Keratinocyte (primary cell): ENCODE measurements around the gene NAA11.

ENCODE experiments used
- EZH2 ChIP-seq: IDR thresholded peaks from one replicate; pipeline ENCODE4 v1.6.1; 2012; ENCODE audit warnings: inconsistent platforms, mild to moderate bottlenecking, low read length, moderate library complexity
- TF ChIP-seq, protein P1 (sequence below), 3 experiments: IDR thresholded peaks in 1 of 3; conservative IDR thresholded peaks in 1 of 3; optimal IDR thresholded peaks in 1 of 3; 2 replicates in 2 of 3; 3 replicates in 1 of 3; pipeline versions ENCODE3 to v1.5.1; 2011; ENCODE audit warnings: low read length in 3 of 3, mild to moderate bottlenecking in 3 of 3, moderate library complexity in 2 of 3, control low read depth in 1 of 3, inconsistent platforms in 1 of 3; ENCODE audit not compliant: insufficient read depth in 2 of 3; ENCODE audit errors: extremely low read depth in 1 of 3

DNA sequence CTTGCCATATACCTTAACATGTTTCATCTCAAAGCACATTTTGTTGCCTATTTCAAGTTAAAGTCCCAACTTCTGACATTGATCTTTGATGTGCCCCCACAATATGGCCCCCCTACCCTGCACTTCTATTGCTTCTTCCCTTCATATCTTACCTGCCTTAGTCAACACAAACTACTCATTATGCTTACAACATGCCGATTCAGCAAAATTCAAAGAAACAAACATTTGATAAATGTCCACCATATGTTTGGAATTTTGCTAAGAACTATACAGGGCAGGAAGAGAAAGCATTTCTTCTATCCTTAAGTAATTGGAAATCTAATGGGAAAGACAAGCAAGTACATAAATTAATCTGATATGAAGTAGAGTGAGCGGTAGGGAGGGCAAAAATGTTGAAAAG is 25.6 kb downstream of the NAA11 start:
- TF ChIP-seq, protein P1, sequence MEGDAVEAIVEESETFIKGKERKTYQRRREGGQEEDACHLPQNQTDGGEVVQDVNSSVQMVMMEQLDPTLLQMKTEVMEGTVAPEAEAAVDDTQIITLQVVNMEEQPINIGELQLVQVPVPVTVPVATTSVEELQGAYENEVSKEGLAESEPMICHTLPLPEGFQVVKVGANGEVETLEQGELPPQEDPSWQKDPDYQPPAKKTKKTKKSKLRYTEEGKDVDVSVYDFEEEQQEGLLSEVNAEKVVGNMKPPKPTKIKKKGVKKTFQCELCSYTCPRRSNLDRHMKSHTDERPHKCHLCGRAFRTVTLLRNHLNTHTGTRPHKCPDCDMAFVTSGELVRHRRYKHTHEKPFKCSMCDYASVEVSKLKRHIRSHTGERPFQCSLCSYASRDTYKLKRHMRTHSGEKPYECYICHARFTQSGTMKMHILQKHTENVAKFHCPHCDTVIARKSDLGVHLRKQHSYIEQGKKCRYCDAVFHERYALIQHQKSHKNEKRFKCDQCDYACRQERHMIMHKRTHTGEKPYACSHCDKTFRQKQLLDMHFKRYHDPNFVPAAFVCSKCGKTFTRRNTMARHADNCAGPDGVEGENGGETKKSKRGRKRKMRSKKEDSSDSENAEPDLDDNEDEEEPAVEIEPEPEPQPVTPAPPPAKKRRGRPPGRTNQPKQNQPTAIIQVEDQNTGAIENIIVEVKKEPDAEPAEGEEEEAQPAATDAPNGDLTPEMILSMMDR (optimal IDR thresholded peaks at IDR 0.05 in 1 of 3, IDR thresholded peaks at IDR 0.05 in 1 of 3, conservative IDR thresholded peaks at IDR 0.05 in 1 of 3; ENCODE audit: extremely low read depth in 1 of 3, insufficient read depth in 2 of 3, low read length in 3 of 3) = no peak
- no peak for TF ChIP-seq EZH2
